NCI-H2029 (cell line): Measurements from ENCODE around the gene STX12.
"Not testable (repeated sequence)": the region's sequence is repeated elsewhere in the genome, so short reads cannot be mapped to it uniquely, and the experiment has no call there.

ENCODE experiments used
- DNase-seq: peaks from one replicate; lab custom pipeline; 2025; lab: John Stamatoyannopoulos, UW

The STX12 gene

DNA sequence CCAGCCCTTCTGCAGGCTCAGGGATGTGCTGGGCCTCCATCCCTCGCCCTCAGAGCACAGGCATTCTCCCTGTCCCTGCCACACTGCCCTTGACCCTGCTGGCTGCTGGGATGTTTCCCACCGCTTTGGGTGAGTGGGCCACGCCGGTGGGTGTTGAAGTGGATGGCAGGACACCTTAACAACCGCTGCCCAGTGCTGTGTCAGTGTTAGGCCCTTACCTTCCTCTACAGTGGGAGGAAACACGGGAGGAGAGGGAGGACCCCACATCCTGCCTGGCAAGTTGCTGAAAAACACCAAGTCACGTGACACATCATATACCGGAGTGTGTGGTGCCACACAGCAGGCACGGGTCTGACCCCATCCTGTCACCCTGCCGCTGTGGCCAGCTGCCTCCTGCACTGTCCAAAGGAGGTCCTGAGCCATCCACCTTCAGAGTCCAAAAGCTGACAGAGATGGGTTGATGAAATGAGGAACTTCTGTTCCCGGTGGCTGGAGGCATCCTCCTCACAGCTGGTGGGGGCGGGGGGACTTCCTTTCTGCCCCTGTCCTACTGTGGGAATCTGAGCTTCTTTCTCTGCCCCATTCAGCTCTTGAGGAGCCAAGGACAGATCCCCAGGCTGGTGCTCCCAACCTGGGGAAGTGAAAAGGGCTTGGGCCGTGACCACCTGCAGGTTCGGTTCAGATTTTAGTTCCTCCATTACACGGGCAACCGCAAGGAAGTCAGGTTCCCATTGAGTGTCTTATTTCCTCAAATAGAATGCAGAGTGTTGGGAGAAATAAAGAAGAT lies 96.1 kb downstream of the STX12 start:
- DNase-seq: no peak

DNA sequence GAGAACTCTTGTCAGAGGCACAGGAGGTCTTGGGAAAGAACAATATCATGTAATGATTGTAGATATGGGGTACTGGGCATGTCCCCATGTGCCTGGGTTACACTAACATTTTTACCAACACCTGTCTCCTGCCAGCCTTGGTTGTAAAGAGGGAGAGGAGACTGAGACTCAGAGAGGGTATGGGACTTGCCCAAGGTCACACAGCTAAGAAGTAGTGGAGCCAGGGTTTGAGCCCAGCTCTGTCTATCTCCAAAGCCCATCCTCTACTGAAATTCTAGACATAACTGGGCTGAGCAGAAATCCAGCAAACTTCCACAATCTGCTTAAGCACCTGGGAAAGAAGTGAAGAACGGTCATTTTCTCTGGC lies 96.7 kb downstream of the STX12 start:
- DNase-seq: no peak

DNA sequence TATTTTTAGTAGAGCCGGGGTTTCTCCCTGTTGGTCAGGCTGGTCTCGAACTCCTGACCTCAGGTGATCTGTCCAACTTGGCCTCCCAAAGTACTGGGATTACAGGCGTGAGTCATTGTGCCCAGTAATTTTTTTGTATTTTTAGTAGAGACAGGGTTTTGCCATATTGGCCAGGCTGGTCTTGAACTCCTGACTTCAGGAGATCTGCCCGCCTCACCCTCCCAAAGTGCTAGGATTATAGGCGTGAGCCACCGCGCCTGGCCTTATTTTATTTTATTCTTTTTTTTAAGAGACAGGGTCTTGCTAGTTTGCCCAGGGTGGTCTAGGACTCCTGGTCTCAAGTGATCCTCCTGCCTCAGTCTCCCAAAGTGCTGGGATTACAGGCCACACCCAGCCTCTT lies 98.1 kb downstream of the STX12 start:
- not testable (repeated sequence) for DNase-seq

DNA sequence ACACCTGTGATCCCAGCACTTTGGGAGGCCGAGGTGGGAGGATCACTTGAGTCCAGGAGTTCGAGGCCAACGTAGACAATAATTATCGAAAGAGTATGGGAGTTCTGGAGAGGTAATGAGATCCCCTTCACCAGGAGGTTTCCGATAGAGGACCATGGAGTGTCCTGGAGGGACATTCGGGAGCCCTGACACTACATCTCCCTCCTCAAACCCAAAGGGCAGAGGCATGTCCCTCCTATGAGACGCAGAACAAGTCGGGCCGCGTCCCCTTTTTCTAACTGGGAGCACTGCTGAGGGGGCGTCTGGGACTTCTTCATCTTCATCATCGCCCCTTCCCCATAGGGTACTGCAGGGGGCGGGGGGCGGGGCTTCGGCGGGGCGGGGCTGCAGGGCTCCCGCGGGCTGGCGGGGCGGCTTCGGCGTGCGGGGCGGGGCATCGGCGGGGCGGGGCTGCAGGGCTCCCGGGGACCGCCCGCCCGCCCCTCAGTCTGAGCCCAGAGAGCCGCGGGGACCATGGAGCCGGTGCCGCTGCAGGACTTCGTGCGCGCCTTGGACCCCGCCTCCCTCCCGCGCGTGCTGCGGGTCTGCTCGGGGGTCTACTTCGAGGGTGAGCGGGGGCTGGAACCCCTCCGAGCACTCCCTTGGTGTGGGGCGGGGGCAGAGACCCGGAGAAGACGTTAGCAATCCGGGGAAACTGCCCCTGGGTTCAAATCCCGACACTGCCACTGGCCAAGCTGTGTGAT lies 99.2 kb downstream of the STX12 start, which contains the start of gene THEMIS2:
THEMIS2 (plus strand) TSS at position 486 of the 743 bp plus-strand sequence; CDS start at position 514, 28 bp downstream.
- peak; percentile 5 for DNase-seq

DNA sequence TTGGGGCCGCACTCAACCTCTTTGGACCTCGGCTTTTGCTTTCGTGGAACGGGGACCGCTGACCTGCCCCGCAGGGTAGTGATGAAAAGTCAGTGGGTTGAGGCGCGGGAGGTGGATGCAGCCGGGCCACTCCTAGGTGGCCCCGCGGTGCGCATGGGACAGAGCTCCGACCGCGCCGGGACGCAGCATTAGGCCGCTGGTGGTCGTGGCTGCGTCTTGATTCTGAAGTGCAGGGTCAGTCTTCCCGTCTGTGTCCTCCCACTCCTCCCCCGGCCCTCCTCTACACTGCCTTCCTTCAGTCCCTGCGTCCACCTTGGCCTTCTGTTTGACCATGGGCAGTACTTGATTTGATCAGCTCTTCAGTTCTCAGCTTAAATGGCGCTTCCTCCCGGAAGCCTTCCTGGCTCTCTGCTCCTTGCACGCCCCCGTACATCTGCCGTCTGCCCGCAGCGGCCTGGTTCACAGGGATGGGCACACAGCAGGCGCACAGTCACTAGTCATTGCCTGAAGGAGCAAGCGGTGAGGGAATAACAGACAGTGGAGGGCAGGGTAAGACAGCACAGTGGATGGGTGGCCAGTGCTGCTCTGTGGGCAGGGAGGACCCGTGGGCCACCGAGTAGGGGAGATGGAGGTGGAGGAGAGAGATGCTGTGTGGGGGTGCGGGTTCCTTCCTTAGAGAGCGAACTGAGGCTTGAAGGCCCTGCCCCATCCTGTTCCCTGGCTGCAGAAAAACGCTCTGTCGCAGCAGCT lies 100.0 kb downstream of the STX12 start:
- no peak for DNase-seq

DNA sequence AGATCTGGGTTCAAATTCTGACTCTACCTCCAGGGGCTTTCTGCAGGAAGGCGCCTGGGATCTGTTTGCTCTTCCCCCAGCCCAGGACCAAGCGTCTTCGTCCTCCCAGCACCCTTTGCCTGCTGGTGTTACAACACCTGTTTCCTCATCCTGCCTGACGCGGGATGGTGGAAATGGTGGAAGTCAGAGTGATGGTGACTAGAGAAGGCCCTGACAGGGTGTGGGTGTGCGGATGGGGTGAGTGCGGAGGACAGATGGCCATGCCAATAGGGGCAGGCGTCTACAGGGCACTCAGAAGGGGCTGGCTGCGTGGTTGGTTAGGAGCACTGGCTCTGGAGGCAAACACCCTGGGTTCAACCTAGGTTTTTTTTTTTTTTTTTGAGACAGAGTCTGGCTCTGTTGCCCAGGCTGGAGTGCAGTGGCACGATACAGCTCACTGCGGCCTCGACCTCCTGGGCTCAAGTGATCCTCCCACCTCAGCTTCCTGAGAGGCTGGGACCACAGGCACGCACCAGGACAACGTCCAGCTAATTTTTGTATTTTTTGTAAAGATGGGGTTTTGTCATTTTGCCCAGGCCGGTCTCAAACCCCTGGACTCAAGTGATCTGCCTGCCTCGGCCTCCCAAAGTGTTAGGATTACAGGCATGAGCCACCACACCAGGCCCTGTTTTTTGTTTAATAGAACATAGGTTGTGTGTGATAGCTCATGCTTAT lies 100.8 kb downstream of the STX12 start:
- DNase-seq: no peak
